Stimulated activated CD8-positive, alpha-beta memory T cell treated with anti-CD3 and anti-CD28 coated beads, Interleukin-12 subunit alpha, Interleukin-12 subunit beta, amount 100 ng/mL, for 1 hour (primary cell): Measurements from ENCODE around the gene LRPAP1.
"Not testable (repeated sequence)": the region's sequence is repeated elsewhere in the genome, so short reads cannot be mapped to it uniquely, and the experiment has no call there.

Experiments used
- DNase-seq: peaks from one replicate; pipeline ENCODE4 v3.0.0-alpha.2; 2020; ENCODE audit warnings: low read depth

Gene LRPAP1

DNA sequence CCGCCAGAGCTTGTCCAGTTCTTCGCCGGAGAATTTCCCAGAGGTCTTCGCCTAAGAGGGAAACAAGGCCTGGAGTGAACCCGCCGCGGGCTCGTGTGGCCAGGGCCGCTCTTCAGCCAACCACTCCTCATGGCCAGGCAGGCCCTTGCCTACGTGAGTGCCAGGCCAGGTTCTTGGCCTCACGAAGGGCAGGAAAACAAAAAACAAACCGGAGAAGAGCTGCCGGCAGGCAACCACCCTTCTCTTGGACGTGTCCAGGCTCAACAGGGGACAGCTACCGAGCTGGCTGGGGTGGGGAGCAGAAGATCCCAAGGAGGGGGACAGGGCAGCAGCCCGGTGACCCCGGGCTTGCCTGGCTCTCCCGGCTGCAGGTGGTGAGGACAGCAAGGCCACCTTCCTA, 13.3 kb downstream of the LRPAP1 start:
- DNase-seq: no peak

DNA sequence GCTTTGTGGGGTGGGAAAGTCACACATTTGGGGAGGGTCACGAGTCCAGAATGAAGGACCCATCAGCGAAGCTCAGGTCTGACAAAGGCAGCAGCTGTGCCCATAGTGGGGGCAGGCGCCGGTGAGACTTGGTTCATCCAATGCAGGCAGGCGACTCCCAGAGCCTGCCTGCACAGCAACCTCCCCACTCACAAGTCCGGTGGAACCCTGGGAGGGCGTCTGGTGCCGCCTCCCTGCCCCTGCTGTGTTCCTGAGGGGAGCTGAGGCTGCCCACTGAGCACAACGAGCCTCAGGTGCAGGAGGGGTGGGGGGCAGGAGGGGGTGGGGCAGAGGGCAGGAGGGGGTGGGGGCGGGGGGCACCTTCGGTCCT, 13.7 kb downstream of the LRPAP1 start:
- no peak for DNase-seq

DNA sequence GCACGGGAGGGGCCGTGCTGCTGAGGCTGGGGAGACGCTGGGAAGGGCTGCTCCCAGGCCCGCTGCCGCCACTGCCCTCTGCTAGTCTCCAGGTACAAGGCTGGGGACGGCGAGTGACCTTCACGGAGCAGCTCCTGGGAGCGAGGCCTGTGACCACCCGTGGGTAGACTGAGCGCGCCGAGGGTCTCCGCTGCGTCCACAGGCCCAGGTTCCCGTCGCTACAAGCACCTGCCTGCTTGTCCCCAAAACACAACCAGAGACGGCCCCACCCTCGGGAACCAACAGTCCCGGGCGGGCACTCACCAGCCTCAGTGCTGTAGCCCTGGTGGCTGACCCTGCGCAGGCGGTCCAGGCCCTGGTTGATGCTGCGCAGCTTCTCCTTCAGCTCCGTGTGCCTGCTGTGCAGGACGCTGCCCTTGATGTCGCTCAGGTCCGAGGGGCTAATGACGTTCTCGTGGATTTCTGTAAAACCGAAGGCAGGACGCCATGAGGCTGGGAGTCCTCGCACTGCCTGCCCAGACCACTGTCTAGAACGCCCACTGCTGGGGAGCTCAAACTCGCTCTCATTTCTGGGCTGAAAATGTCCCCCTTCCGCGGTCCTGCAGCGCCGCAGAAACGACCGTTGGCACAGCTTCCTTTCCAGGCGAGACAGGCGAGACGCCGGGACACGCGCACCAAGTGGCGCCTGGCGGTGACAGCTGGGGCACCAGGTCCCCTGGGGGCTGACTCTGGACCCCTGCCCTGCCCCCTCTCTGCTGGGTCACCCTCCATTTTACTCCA, 14.3 kb downstream of the LRPAP1 start:
- DNase-seq: no peak

DNA sequence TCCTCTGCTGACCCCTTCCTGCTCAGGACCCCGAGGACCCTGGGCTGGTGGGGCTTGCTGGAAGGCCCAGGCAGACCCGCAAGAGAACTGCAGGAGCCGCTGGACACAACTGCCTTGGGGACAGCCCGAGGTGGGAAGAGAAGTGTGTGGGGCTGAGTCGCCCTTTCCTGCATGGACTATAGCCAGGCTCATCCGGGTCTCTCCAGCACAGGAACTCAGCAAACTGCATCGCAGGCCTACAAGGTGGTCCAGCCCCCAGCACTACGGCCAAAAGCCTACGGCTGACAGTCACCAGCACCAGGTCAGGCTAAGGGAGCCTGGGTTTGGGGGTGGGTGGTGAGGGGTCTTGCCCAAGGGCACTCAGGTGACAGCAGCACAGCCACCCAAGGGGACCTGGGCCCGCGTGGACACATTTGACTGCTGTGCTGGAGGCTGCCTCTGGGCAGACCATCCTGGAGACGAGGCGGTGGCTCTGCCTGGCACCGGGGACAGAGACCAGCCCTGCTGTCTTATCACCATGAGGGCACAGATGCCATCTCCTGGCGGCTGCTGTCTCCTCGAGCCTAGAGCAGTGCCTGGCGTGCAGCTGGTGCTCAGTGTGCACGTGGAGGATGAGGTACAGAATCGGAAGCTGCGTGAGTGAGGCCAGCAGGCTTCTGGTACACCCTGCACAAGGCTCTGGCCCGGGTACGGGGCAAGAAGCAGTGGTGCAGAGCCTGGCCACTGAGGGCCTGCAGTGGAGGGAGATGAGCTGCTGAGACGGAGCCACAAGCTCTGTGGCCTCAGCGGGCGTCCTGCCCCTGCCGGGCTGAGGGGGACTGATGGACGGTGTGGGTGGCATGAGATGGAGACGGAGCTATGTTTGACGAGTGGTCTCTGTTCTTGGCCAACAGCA, 15.1 kb downstream of the LRPAP1 start:
- no peak for DNase-seq

DNA sequence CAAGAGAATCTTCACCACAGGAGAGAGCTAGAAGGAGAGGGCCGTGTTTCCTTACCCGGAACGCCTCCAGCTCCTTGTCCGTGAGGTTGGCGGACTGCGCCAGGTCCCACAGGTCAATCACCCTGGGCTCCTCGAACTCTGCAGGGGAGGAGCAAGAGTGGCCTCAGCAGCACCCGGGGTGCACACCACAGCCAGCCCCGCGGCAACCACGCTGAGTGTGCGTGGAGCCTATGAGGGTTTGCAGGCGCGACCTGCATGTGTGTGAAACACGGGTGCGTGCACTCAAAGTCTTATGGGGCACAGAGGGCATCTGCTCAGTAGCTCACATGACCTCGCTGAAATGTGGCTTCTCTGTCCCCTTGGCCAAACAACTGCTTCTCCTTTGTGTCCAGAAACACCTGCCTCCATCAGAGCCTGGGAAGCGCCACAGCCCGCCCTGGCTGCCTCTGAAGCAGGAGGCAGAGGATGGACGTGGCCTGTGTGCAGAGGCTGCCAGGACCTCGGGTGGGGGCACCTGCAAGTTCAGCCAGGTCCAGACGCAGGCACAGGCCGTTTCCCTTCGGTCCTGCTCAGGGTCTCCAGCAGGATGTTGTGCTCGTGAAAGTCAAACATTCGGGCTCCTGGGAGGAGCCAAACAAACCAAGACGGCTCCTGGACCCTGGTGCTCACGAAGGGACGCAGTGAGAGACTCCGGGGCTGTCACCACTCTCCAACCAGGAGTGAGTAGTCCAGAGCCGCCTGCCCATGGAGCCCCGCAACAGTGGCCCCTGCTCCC, 16.0 kb downstream of the LRPAP1 start:
- no peak for DNase-seq

DNA sequence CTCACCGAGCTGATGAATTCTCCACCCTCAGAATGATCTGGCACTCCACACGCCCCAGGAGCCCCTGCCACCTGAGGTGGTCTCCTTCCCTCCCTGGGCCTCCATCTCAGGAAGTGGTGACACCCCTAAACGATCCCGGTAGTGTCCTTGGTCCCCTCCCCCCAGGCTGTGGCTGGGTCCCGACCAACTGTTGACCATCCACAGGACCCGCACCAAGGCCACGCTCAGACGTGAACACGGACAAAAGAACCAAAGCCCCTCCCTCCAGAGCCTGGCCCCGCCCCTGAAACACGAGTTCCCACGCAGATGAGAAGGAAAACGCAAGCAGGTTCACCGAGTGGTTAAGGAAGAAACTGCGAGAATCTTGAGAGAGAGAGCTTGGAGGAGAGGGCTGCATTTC, 16.6 kb downstream of the LRPAP1 start:
- DNase-seq: no peak

DNA sequence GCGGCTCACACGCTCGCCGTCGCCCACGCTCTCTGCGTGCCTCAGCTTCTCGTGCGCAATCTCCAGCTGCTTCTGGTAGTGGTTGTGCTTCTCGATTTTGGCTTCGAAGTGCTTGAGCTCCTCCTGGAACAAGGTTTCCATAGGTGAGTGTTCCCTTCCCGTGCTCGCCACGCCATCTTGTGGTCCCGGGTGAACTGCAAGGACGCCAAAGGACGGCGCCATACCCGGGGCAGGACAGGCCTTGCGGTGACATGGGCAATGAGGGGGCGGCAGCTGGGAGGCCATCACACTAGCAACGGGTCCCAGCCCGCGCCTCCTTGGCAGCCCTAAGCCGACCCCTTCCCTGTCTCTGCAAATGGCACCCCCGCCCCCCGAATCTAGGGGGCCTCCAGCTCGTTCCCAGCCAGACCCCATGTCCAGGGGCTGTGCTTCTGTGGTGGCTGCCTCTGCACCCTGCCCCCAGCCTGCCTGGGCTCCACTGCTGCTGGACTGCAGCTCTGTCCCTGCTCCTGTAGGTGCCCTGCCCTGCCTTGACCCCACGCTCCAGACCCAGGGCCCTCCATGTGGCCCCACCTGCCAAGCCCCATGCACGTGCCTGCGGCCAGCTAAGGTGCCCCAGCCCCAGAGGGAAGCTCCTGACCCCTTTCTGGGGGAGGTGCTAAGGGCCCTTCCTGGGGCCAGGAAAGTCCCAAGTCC, 17.3 kb downstream of the LRPAP1 start:
- DNase-seq: no peak

DNA sequence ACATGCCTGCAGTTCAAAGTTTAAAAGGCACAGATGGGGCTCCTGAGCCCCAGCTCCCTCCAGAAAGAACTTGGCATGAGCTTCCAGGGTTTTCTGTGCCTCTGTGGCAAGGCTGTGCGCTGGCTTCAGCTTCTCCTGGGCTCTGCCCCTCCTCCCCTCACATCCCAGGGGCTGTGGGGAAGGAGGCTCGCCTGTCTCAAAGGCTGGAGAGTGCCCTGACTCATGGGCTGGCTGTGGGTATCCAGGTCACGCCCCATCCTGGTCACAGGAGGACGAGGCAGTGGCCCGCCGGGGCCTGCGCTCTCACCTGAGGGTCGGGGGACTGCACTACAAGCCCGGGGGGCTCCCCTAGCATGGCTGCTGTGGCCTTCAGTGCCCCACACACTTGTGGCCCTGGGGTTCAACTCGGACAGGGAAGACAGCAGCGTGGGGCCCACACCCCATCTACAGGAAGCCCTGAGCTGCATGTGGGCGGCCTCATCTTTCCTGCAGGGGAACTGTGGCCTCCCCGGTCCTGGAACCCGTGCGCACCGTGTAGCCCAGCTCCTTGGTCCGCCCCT, 17.9 kb downstream of the LRPAP1 start:
- no peak for DNase-seq

DNA sequence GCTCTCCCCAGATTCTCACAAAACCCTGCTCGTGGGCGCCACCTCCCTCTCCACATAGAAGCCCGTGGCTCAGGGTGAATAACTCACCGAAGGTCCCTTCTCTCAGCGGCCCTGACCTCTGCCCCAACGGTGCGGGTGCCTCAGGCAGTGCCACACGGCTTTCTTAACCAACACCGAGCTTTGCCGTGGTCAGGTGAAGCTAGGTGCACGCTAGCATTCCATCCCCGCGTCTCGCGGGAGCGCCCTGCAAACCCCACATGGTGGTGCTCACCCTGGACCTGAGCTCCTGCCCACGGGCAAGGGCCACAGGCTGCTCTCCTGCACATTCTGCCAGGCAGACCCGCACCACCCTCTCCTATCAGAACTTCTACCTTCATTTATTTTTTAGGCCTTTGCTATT, 18.4 kb downstream of the LRPAP1 start:
- no peak for DNase-seq

DNA sequence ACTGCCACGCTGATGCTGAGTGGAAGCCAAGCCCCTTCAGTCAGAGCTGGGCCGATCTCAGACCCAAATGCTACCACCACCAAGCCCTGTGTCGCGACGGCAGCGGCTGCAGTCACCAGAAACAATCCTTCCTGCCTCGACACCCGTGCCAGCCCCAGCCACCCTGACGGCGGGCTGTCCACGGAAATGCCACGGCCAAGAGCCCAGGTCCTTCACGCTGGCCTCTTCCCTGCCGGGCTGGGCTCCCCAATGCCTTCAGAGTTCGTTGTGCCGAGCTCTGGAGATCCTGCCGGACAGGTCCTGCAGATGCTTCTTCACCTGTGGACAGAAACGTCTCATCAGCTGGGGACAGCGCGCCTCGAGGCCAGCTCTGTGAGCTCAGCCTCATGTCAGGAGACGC, 19.5 kb downstream of the LRPAP1 start:
- DNase-seq: no peak

DNA sequence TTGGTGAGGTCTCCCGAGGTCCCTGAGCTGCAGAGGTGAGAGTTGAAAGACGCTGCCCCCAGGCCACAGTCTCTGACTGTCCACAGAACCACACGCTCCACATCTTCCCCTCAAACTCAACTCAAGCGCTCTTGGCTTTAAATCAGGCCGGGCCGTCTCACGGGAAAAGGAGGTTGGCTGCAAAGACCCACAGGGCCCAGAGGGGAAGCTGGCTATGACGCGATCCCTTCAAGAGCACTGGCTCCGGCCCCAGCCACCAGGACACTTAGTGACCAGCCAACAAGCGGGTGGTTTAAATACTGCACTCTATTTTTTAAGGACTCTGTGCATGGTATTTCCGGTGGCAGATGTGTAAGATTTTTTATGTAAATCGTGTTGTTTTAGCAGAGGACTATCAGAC, 19.9 kb downstream of the LRPAP1 start:
- no peak for DNase-seq

DNA sequence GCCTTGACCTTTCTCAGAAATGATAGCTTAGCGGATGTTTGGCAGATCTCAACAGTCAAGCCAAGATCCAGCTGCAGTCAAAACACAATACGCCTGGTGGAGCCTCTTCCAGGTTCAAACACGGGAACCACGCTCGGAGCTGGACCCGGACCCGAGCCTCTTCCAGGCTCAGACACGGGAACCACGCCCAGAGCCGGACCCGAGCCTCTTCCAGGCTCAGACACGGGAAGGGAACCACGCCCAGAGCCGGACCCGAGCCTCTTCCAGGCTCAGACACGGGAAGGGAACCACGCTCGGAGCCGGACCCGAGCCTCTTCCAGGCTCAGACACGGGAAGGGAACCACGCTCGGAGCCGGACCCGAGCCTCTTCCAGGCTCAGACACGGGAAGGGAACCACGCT, 20.6 kb downstream of the LRPAP1 start:
- not testable (repeated sequence) for DNase-seq

DNA sequence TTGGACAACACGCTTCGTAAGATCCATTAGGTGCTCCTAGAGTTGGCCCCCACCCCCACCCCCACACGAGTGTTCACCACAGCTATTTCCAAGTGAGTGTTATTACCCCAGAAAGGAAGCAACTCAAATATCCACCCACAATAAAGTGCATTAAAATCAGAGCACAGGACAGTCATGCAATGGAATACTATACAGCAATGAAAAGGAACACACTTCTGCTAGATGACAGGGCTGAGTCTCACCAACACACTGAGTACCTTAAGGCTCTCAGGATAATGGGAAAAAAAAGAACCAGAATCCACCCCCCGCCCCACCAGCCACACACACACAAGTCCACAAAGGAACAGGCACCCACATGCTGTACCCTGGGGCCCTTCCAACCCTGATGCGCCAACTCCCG, 21.0 kb downstream of the LRPAP1 start:
- no peak for DNase-seq

DNA sequence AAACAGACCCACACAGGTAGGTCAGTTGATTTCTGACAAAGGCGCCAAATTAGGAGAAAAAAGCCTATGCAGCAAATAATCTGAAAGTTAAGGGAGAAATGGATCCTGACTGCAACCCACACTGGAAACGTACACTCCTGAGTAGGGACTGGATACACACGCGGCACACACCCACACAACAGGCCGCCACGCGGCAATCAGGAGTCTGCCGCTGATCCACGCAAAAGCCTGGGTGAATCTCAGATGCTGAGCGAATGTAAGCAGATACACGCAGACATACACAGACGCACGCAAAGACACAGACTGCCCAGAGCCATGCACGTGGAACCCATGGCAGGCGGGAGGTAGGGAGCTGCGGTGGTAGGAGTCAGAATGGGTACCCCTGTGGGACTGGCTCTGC, 21.7 kb downstream of the LRPAP1 start:
- no peak for DNase-seq

DNA sequence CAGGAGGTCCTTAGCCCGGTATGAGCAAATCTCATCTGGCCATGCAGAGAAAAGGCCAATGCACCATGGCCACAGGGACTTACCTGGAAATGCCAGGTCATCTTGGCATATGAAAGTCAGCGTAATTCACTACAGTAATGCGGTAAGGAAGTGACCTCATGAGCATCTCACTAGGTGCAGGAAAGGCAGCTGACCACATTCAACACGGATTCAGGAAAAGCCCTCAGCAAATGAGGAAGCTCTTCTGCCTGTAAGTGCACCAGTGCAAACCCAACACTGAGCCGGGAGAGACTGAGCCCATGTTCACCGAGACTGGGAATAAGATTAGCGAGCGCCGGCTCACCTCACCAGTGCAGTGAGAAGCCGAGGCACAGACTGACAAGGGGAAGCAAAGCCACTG, 23.7 kb downstream of the LRPAP1 start:
- no peak for DNase-seq

DNA sequence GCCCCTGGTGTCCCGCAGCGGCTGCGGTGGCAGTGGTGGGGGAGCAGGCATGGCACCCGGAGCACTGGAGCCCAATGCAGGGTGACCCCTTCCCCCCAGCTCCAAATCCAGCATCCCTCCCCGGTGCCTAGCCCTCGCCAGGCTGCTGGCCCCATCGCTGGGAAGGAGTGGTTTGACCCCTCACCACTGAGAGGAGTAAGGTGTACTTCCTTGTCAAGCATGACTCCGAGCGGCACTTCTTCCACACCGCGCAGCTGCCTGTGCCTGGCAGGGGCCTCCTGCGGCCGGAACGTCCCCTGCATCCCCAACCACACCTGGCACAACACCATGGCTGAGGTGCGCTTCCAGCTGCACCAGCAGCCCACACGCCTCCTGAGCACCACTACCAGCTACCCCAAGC, 27.0 kb downstream of the LRPAP1 start:
- no peak for DNase-seq

DNA sequence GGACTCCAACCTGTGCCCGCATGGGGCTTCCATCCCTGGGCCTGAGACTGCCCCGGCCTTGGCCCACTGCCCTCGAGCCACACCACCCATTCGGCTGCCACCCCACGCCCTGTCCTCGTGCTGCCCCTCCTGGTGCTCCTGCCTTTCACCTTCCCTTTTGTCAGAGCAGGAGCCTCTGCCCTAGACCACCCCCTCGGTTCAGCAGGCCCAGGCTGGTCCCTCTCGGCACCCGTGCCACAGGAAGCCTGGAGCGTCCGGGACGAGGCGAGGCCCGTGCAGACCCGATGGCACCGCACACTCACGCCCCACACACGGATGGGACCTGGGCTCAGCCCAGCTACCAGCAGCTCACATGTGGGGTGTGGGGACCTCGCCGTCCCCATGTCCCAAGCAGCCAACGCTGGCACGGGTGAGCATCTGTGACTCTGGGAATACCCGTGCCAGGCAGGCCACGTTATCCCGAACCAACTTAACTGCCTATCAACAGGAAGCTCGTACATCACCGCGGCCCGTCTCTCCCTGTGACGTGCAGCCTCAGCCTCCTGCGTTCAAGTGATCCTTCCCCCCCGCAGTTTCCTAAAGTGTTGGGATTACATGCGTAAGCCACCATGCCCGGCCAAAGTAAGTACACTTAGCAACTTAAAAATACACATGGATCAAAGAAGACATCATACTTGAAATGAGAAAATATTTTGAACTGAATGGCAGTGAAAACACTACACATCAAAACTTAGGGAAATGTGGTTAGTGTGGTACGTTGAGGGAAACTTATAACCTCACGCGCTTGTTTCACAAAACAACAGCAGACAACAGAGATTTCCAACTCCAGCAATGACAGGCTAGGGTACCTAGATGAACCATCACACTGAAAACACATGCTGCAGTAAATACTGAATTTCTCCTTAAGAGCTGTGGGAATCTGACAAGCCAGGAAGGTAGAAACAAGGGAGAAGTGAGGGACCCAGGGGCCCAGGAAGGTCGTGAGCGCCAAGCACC, 29.0 kb downstream of the LRPAP1 start:
- no peak for DNase-seq

DNA sequence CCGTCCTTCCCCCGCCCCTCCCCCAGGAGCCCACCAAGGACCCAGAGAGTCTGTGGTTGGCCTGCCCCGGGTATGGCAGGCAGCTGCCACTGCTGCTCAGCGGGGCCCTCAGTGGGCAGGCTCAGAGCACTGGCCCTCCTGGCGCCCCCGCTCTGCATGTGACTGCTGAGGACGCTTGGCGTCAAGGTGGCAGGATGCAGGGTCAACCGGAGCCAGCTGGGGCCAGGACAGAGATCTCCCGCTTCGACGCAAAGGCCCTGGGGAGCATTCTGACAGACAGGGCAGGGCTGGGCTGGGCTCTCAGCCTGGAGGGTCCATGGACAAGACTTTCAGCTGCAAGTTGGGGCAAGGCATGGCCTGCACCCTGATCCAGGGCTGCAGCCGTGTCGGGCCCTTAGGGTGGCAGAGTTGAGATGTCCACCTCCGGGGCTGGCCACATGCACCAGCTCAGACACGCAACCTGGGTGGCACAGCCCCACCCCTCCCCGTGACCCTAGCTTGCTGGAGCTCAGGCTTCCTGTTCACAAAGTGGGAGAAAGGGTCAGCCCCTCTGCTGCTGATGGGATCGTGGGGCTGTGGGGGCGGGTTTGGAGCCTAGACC, 30.3 kb downstream of the LRPAP1 start:
- DNase-seq: no peak

DNA sequence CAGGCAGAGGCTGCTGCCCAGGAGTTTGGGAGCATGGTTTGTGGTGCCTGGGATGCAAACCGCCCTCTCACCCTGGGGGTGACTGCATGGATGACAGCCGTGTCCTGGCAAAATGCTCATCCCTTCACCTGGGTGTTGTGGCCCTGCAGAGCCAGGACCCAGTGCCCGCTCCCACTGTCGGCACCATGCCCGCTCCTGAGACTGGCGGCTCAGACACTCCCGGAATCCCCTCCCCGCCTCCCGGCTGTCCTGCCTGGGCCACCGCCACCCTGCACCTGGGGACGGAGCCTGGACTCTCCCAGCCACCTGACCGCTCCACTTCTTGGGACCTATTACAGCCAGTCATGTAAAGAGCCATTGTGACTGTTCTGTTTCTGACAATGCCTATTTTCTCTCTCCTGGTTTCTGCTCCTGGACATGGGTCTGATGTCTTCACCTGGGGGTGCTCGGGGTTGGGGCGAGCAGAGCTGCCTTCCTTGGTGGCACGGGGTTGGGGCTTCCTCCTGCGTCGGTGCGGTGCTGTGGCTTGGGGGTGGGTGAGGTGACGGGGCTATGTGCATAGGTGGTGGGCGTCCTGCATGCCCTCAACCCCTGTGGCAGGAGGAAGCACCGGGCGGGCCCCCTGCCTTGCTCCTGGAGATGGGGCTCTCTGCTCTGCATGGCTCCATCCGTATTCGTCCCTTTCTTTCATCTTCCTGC, 30.9 kb downstream of the LRPAP1 start:
- DNase-seq: no peak
